SKM-1 treated with dmso at 0.1 percent for 144 hours (cell line): ENCODE results near the gene BLID.

ENCODE experiments used
- DNase-seq: peaks from one replicate; lab custom pipeline; 2025; ENCODE audit not compliant: unreplicated experiment; lab: John Stamatoyannopoulos, UW

BLID gene

GRCh38 chr11:122107045-122107444 is 9.0 kb downstream of the BLID start:
- DNase-seq = no peak

DNA sequence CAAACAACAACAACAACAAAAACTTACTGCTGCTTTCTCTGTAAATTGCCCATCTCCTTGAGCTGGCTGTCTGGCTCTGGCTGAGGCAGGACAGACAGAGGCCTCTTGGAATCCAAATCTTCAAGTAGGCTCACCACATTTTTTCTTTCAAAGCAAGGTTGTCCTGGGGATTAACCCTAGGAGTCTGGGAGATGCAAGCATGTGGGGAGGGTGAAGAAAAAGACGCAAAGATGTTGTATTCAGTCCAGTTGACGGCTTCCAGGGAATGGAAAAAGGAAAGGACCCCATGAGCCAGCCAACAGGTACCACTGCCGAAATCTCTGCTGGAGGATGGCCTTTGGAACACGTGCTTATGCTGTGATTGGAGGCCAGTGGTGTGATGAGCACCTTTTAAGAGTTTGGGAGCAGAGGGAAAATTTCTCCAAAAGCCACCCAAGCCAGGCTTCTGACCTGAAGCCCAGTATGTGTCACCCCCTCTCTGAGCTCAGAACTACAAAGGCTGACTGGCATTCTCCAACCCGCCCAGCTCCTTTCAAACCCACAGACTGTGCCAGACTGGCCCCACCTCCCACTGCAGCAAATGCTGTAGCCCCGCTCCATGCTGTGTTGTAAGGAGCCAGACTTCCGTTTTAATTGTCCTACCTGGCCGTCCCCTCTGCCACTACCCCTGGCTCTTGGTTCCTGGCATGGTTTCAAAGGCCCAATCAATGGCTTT is 10.8 kb downstream of the BLID start:
- DNase-seq = no peak

DNA sequence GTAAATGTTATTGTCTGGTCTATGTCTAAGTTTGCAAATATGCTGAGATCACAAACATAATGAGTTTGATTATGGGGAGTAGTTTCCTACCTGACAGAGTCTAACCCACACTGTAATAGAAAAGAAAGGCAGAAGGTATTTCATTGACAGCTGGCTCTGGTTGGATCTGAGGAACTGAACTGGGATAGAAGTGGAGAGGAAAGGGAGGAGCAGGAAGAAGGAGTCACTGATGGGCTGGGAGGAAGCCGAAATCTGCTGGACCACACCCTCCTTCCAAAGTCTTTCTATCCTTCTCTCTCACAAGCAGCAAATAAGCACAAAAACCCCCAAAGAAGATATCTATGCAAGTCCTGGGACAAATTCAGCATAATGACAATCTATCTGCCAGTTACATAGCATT is 11.7 kb downstream of the BLID start:
- no peak for DNase-seq

DNA sequence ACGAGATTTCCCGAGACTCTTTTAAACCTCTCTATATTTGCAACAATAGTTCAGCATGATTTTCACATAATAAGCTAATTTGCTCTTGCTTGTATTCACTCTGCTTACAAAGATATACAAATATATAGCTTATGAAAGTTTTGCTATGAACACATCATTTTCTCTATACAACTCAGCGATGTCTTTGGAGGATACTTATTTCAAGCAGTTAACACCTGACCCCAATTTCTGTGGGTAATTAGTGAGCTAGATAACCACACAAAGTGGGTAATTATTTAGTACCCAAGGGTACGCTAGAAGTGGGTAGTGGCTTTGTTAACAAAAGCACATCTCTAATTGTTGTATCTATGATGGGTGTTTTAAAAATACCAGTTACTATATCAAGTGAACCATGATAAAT is 12.3 kb downstream of the BLID start:
- DNase-seq = no peak

GRCh38 chr11:122103321-122103720 is 12.7 kb downstream of the BLID start:
- DNase-seq = no peak

DNA sequence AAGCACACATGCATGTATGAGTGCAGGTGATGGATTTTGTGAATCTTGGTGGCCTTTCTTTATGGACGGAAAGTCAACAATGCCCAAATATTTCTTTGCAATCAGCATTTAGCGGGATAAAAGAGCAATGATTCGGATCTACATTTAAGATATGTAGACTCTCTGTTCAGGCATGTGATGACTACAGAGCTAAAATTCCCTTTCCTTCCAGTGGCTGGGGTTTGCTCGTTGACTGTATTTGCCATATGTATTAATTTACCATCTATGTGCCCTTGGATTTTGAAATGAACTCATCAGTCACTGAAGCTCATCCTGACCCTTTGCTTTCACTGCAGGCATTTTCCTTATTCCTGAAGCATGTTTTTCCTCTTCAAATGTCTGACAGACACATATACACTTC is 13.6 kb downstream of the BLID start:
- no peak for DNase-seq

GRCh38 chr11:122101625-122102291 is 14.3 kb downstream of the BLID start:
- no peak for DNase-seq

DNA sequence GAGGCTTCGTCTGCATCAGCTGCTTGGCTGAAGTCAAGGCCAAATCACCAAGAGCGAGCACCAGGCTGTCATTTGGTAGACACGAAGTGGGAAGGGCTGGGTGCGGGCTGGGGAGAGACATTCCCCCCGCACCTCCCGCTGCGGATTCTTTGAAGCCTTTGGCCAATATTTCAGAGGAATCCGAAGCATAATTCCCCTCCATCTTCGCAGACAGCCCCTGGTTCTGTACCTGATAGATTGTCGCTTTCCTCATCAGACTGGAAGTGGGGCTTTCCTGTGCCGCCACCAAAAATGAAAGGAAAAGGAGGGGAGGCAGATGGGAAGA is 15.3 kb downstream of the BLID start:
- DNase-seq = no peak

DNA sequence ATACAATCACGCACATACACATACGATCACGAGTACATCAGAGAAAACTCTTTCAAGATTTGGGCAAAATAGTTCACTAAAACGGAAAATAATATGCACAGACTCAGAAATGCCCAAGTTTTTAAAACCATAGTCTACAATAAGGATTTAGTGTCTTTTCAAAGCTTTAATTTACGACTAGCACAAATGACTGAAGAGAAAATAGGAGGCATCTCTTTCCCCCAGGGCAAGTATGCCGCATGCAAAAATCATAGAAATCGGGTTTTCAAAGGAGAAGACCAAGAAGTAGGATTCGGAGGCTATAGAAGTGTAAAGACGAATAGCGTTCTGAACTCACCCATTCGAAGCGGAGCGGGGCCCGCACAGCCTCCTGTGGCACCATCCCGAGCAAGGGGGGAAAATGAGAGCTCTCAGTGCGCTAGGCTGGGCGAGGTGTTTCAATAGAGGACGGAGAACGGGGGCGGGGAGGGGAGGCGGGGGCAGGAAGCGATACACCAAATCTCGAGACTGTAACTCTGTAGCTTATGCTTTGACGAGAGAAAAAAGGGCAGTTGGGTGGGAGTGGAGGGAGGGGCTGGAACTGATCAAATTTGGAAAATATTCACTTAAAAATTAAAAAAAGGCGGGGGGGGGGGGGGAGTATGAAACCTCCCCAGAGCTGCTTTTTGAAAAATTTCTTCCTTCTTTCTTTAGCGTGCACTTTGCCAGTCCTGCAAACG is 15.8 kb downstream of the BLID start:
- DNase-seq = no peak

- DNase-seq = no peak
Measured at GRCh38 chr11:122099374-122100036, 16.5 kb downstream of the BLID start.

GRCh38 chr11:122098261-122098980 is 17.6 kb downstream of the BLID start:
- DNase-seq = no peak

DNA sequence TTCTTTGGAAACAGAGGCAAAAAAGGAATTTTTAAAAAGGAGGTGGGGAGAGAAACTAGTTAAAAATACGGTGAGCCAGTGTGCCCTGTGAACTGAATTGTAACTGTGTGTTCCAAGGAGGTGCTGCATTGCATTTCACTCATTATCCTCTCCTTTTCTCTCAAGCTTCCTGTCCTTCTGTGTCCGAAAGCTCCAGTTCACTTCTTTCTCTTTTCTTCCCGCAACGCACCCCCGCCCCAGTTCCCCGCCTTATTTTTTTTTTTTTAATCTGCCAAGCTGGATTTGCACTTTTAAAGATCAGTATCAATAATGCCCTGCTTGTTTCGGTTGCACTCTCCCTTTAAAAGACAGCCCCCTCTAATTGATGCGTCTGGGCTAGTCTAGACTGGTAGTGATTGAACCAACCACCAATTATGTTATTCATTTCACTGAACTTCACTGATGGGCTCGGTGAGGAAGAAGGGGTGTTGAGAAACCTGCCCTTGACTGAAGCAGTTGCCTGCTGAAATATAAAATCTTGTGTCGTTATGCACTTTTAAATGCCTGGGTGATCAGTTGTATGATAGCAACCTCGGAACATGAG is 18.5 kb downstream of the BLID start:
- DNase-seq = no peak

DNA sequence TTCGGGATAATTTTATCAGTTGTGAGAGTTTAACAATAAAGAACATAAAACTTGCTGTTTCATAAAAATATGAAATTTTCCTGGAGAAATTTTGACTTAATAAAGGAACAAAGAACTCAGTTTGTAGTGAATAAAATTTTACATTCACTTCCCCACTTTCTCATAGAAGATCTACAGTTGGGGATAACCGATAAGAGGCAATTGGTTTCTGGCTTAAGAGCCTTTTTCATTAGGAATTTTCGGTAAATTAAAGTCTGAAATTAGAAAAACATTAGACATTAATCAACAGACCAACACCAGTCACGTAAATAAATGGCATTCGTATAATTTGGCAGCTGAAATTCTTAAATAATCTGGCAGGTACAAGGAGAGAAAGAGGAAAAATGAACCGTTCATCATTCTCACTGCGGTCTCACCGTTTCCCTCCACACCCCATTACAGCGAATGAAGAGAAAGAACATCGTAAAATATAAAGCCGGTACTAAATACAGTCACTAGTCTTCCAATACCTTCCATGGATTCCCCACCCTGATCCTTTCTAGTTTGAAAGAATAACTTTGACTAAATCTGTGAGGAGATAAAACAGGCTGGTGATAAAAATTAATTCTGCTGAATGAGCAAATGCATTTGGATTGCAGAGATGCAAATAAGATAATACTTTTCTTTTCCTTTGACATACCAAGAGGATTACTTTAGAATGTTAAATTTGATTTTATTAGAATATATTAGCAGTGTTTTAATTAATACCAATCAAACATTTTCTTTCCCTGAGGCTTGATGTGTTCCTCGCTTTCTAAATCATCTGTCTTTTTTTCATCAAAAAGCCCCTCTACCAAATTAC is 19.5 kb downstream of the BLID start:
- DNase-seq = no peak

- no peak for DNase-seq
Measured at GRCh38 chr11:122095681-122096262, 20.2 kb downstream of the BLID start.

- DNase-seq = no peak
Measured at GRCh38 chr11:122094836-122095235, 21.2 kb downstream of the BLID start.

GRCh38 chr11:122093731-122094275 is 22.2 kb downstream of the BLID start:
- no peak for DNase-seq

- no peak for DNase-seq
Measured at GRCh38 chr11:122091835-122092234, 24.2 kb downstream of the BLID start.

DNA sequence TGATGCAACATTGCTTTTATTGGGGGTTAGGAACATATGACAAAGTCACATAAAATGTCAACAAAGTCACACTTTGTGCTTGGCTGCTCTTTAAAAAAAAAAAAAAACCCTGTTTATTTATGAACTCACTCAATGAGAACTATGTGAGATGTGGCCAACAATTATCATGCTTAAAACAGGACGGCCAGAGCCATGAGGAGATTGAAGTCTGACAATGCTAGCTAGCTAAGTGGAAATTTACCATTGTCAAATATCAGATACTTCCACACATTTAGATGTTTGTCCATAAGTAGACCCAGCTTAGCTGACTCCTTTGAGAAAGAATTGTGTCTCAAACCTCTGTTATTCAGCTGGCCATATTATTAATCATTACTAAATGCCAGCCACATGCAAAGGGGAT is 26.9 kb downstream of the BLID start:
- no peak for DNase-seq

- DNase-seq = no peak
Measured at GRCh38 chr11:122085712-122086111, 30.3 kb downstream of the BLID start.
